OCI-LY1 (cell line): ENCODE results near the gene ECD.

Source experiments
- H2AFZ ChIP-seq: fragments of 200-600 bp; sonication (generic), shearing (Covaris generic); 2 replicates; pipeline ENCODE4 v1.6.0; 2014; ENCODE audit warnings: antibody characterized with exemption, mild to moderate bottlenecking, low read length
- H3F3A ChIP-seq: fragments of 200-600 bp; sonication (generic), shearing (Covaris generic); 2 replicates; pipeline ENCODE4 v1.6.0; 2014; ENCODE audit warnings: mild to moderate bottlenecking, antibody characterized with exemption, low read length, moderate library complexity; ENCODE audit not compliant: insufficient read depth
- H3K27ac ChIP-seq: fragments of 200-600 bp; sonication (generic); 2 replicates; pipeline ENCODE4 v1.5.1; 2014; ENCODE audit warnings: low read length, mixed run types, mild to moderate bottlenecking, low read depth; ENCODE audit not compliant: poor library complexity, severe bottlenecking
- H3K27me3 ChIP-seq: fragments of 200-600 bp; sonication (generic); 2 replicates; pipeline ENCODE4 v1.6.0; 2014; ENCODE audit warnings: antibody characterized with exemption, mild to moderate bottlenecking, low read length, moderate library complexity; ENCODE audit not compliant: insufficient read depth
- H3K36me3 ChIP-seq: fragments of 200-600 bp; sonication (generic); 2 replicates; pipeline ENCODE4 v1.6.1; 2014; ENCODE audit warnings: mild to moderate bottlenecking, antibody characterized with exemption, low read length, moderate library complexity, mixed read lengths; ENCODE audit not compliant: insufficient read depth
- H3K4me1 ChIP-seq: fragments of 200-600 bp; sonication (generic); 2 replicates; pipeline ENCODE4 v1.5.1; 2014; ENCODE audit warnings: mild to moderate bottlenecking, low read length, moderate library complexity; ENCODE audit not compliant: insufficient read depth, severe bottlenecking
- H3K4me2 ChIP-seq: fragments of 200-600 bp; sonication (generic), shearing (Covaris generic); 2 replicates; pipeline ENCODE4 v1.6.1; 2014; ENCODE audit warnings: low read length
- H3K4me3 ChIP-seq: fragments of 200-600 bp; sonication (generic); 2 replicates; pipeline ENCODE4 v1.5.1; 2014; ENCODE audit warnings: low read length, low read depth, mild to moderate bottlenecking, mixed read lengths; ENCODE audit not compliant: poor library complexity, severe bottlenecking
- H3K79me2 ChIP-seq: fragments of 200-600 bp; shearing (Covaris generic); 2 replicates; pipeline ENCODE4 v1.6.1; 2016; ENCODE audit warnings: mixed run types, low read length, mixed read lengths; ENCODE audit not compliant: insufficient read depth
- H3K9ac ChIP-seq: fragments of 200-600 bp; sonication (generic), shearing (Covaris generic); 2 replicates; pipeline ENCODE4 v1.6.1; 2014; ENCODE audit warnings: mild to moderate bottlenecking, low read length, mixed read lengths
- H3K9me2 ChIP-seq: fragments of 200-600 bp; sonication (generic), shearing (Covaris generic); 2 replicates; pipeline ENCODE4 v1.6.1; 2014; ENCODE audit warnings: low read depth, mild to moderate bottlenecking, low read length, mixed read lengths
- H3K9me3 ChIP-seq: fragments of 200-600 bp; shearing (Covaris generic); 2 replicates; pipeline ENCODE4 v1.6.1; 2014; ENCODE audit warnings: low read length, mixed read lengths
- H4K20me1 ChIP-seq: fragments of 200-600 bp; sonication (generic), shearing (Covaris generic); 2 replicates; pipeline ENCODE4 v1.6.0; 2016; ENCODE audit warnings: mild to moderate bottlenecking, low read length; ENCODE audit not compliant: insufficient read depth
- CTCF ChIP-seq: fragments of 200-600 bp; sonication (generic), shearing (Covaris generic); IDR thresholded peaks from 2 replicates; pipeline ENCODE4 v1.5.1; 2017; ENCODE audit warnings: mild to moderate bottlenecking, antibody characterized with exemption, low read length, moderate library complexity, mixed read lengths
- EZH2 ChIP-seq: fragments of 200-600 bp; sonication (generic), shearing (Covaris generic); IDR thresholded peaks from 2 replicates; pipeline ENCODE4 v1.8.0; 2017; ENCODE audit warnings: borderline replicate concordance, mixed run types, mild to moderate bottlenecking, antibody characterized with exemption, low read length, moderate library complexity, mixed read lengths

ECD gene

DNA sequence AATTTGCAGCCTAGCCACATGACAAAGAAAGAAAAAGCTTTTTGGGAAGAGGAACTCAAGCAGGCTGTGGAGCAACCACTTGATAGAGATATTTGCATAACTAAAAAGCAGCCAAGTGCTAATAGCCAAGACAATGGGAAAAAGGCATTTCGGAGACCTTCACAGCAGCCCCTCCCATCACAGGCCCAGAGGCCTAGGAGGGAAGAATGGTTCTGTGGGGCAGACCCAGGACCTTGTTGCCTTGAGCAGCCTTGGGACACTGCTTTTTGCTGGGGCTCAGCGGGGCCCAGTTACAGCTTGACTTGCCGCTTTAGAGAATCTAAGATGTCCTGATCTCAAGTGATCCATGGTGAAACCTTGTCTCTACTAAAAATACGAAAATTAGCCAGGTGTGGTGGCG lies 38.6 kb upstream of the ECD start:
- no peaks in the 10 kb centered on the region for H3K4me1 ChIP-seq
- no peaks in the 10 kb centered on the region for H3K79me2 ChIP-seq
- H3K27ac ChIP-seq, result no peak overlapping the region
- no peaks in the 10 kb centered on the region for H3K9me2 ChIP-seq
- H3K4me2 ChIP-seq, result no peak overlapping the region
- TF ChIP-seq EZH2, result no peak
- TF ChIP-seq CTCF, result no peak
- H3K27me3 ChIP-seq, result no peaks in the 10 kb centered on the region
- no peak overlapping the region for H3K4me3 ChIP-seq
- no peak overlapping the region for H2AFZ ChIP-seq
- no peaks in the 10 kb centered on the region for H4K20me1 ChIP-seq
- H3K9me3 ChIP-seq, result peaks cover 5% of the 10 kb centered on the region; the same call in 1 of the 2 replicates
- H3K36me3 ChIP-seq, result no peaks in the 10 kb centered on the region
- no peaks in the 10 kb centered on the region for H3F3A ChIP-seq
- H3K9ac ChIP-seq, result no peak overlapping the region

- TF ChIP-seq EZH2 (no peak), CTCF (no peak)
- no peak overlapping the region for H2AFZ ChIP-seq
- H3F3A ChIP-seq, result no peaks in the 10 kb centered on the region
- no peaks in the 10 kb centered on the region for H3K36me3 ChIP-seq
- H3K9ac ChIP-seq, result no peak overlapping the region
- no peaks in the 10 kb centered on the region for H3K27me3 ChIP-seq
- H3K79me2 ChIP-seq, result no peaks in the 10 kb centered on the region
- no peak overlapping the region for H3K27ac ChIP-seq
- no peaks in the 10 kb centered on the region for H3K4me1 ChIP-seq
- no peak overlapping the region for H3K4me3 ChIP-seq
- H4K20me1 ChIP-seq, result no peaks in the 10 kb centered on the region
- no peaks in the 10 kb centered on the region for H3K9me2 ChIP-seq
- H3K9me3 ChIP-seq, result peaks cover 5% of the 10 kb centered on the region; the same call in 1 of the 2 replicates
- H3K4me2 ChIP-seq, result no peak overlapping the region
These were observed 38.1 kb upstream of the ECD start for GRCh38 chr10:73205890-73206289.

- Histone ChIP-seq H3K27me3 (no peaks in the 10 kb centered on the region), H3K4me3 (no peak overlapping the region), H3K79me2 (no peaks in the 10 kb centered on the region), H2AFZ (no peak overlapping the region), H4K20me1 (no peaks in the 10 kb centered on the region), H3K36me3 (no peaks in the 10 kb centered on the region), H3K27ac (no peak overlapping the region), H3K9me2 (no peaks in the 10 kb centered on the region), H3F3A (no peaks in the 10 kb centered on the region), H3K9ac (no peak overlapping the region), H3K4me1 (no peaks in the 10 kb centered on the region), H3K4me2 (no peak overlapping the region), H3K9me3 (peaks cover 5% of the 10 kb centered on the region; the same call in 1 of the 2 replicates)
- TF ChIP-seq CTCF (no peak), EZH2 (no peak)
These were observed 37.3 kb upstream of the ECD start for GRCh38 chr10:73205081-73205480.
